Activated T-cell treated with anti-CD3 and anti-CD28 coated beads for 24 hours (primary cell): ENCODE results near the gene TPD52L1.

Source experiments
- DNase-seq: peaks from one replicate; pipeline ENCODE4 v3.0.0-alpha.2; 2020; ENCODE audit warnings: low read depth

The TPD52L1 gene

DNA sequence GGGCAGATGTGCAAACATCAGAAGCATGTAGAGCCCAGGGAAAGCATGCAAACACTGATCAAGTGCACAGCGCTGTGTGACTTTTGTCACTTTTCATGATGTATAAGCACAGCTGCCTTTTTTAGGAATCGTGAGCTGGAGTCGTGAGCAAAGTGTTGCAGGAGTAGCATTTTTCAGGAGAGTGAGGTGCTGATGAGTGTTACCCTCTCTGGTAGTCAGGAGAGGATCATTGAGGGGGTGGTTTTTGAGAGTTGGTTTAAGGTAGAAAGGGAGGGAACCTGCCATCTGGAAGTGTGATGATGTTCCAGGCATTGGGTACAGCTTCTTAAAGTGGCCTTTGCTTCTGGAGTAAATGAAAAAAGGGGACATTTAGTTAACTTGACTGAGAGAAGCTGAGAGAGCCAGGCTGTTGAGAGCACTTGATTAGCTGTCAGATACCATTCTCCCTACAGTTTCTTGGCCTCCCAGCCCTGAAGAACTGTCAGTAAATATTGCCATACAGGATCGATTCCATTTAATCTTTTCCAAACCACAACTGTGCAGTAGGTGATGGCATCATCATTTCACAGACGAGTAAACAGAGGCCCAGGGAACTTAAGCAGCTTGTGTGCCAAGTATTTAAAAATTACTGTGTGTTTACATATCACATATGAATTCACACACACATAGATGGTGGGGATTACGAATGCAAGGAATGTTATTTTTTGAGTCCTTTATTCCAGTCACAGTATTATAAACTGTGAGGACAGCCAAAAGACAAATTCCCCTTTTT lies 28.9 kb downstream of the TPD52L1 start:
- DNase-seq, result no peak

DNA sequence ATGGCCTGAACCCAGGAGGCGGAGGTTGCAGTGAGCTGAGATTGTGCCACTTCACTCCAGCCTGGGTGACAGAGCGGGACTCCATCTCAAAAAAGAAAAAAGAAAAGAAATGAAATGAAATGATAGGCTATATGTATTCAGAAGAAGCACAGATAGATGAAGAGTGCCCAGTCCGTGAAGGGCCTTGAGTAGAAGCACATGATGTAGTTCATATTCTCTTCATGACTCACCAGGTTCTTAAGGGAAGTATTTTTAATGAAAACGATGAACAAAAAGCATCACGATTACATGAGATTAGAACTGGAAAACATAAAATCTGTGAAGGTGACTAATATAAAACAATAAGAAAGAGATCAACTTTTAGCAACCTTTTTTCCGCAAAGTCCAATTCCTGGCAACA lies 29.8 kb downstream of the TPD52L1 start:
- DNase-seq, result no peak

- DNase-seq, result no peak
Measured at GRCh38 chr6:125188037-125188436, 34.5 kb downstream of the TPD52L1 start.

DNA sequence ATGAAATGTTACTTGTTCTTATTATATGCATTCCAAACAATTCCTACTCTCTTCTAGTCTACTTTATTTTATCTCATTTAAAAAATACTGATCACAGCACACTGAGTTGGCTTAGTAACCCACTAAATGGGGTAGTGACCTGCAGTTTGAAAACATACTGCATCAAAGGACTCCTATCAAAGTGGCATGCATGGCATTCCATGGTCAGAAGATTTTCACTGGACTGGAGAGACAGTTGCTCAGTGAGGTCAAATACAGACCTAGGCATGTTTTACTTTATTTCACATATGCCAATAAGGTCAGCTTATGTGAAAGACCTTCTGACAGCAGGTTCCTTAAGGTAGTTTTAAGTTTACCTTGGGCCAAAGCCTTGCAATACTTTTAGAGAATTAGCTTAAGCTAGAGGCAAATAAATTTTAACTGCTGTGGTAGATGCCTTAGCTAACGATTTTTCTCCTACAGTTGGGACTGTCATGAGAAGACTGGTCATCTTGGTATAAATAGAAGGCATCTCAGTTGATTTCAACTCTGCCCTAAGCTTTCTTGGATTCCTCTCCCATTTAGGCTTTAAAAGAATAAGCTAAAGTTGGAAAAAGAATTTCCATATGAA lies 35.1 kb downstream of the TPD52L1 start:
- no peak for DNase-seq

DNA sequence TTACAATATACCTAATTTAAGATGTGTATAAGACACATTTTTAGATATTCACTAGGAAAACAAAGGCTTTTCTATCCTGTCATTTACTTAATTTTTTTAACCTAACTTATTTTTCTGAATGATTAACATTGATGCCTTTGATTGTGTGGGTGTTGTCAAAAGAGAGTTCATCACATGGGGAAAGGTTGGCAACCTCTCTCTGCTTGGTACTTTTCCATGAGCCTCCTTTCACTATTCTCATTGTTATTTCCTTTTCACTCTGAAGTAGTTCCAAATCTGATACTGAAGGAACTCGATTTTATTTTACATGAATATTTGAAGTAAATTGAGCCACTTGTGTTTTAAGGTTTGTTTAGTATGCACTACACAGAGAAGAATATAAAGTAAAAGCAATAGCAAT lies 35.9 kb downstream of the TPD52L1 start:
- DNase-seq, result no peak

DNA sequence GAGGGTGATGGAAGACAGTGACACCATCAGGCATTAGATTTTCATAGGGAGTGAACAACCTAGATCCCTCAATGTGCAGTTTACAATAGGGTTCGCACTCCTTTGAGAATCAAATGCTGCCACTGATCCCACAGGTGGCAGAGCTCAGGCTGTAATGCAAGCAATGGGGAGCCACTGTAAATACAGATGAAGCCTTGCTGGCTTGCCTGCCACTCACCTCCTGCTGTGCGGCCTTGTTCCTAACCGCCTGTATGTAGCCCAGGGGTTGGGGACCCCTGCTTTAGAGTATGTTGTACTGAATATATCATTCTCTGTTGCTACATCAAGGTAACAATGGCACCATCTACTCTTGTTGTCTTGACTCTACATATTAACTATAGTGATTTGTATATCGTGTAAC lies 37.1 kb downstream of the TPD52L1 start:
- no peak for DNase-seq

DNA sequence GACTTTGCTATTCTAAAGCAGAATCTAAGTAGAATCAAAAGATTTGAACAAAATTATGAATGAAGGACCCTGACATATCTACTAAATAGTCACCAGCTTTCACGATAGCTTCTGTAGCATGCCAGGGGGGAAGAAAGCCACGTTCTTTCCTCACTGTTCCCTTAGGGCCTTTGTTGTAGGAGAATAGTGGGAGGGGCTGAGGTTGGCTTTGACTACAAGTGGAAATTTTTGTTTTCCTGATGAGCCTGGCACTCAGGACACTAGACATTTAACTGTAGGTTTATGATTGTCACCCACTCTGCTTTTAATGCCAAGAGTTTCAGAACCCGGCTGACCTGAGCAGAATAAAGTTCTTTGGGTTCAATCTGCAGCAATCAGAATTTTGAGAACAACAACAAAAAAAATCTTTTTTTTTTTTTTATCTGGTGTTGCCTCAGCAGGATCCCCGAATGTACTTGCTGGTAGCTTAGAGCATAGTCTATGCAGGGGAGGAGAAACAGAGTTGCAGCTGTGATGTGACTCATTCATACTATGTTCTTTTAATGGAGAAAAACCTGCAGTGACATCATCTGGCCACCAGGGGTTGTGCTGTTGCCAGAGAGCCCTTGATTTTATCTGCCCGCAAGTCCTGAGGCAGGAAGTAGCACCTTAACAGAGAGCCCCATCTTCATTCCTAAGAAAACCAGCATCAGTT lies 38.5 kb downstream of the TPD52L1 start:
- peak; percentile 47 for DNase-seq

- DNase-seq, result no peak
Measured at GRCh38 chr6:125192610-125192930, 39.0 kb downstream of the TPD52L1 start.

DNA sequence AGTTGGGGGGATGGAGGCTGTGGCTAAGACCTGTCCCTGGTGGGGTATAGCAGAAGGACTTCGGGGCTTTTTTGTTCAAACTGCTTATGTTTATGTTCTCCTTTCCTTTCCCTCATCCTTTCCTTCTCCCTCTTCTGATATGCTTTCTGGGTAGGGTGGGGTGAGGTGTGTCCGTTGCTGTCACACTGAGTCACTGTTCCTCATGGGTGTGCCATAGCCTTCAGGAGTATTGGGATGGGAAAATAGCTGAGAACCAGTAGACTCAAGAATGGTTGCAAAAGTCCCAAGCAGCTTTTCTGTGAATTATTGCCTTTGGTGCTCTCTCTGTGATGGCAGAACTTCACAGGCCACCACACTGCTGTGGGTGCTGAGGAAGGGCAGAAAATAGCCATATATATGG lies 39.6 kb downstream of the TPD52L1 start:
- DNase-seq, result no peak

DNA sequence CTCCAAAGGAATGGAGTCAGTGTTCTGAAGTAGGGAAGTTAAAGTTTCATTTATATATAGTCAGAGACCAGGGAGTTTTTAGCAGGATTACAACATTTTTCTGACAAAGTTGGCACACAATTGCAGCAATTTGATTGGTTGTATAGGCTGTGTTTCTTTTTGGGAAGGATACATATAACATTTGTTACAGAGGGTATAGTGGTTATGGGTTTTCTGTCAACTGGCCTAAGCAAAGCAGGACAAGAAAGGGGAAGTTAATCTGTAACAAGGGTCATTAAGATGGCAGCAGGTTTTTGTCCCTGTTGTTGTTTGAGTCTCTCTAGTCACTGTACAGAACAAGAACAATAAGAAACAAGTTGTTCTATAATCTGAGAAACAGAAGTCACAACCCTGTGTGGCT lies 41.4 kb downstream of the TPD52L1 start:
- no peak for DNase-seq

GRCh38 chr6:125195526-125195925 lies 42.0 kb downstream of the TPD52L1 start:
- no peak for DNase-seq

GRCh38 chr6:125196613-125197012 lies 43.0 kb downstream of the TPD52L1 start:
- DNase-seq, result no peak

- no peak for DNase-seq
Measured at GRCh38 chr6:125197795-125198269, 44.3 kb downstream of the TPD52L1 start.

- DNase-seq, result no peak
Measured at GRCh38 chr6:125198398-125198937, 44.9 kb downstream of the TPD52L1 start.

DNA sequence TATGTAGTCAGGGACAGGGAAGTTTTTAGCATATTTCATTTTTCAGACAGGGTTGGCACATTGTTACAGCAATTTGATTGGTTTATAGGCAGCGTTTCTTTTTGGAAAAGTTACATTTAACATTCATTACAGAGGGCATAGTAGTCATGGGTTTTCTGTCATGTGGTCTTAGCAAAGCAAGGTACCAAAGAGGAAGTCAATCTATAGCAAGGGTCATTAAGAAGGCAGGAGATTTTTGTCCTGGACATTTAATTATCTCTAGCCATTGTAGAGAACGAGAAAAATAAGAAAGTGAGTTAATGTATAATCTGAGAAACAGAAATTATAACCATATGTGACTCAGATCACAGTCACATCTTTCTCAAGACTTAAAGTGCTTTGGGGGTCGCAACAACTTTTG lies 47.4 kb downstream of the TPD52L1 start:
- DNase-seq, result no peak

DNA sequence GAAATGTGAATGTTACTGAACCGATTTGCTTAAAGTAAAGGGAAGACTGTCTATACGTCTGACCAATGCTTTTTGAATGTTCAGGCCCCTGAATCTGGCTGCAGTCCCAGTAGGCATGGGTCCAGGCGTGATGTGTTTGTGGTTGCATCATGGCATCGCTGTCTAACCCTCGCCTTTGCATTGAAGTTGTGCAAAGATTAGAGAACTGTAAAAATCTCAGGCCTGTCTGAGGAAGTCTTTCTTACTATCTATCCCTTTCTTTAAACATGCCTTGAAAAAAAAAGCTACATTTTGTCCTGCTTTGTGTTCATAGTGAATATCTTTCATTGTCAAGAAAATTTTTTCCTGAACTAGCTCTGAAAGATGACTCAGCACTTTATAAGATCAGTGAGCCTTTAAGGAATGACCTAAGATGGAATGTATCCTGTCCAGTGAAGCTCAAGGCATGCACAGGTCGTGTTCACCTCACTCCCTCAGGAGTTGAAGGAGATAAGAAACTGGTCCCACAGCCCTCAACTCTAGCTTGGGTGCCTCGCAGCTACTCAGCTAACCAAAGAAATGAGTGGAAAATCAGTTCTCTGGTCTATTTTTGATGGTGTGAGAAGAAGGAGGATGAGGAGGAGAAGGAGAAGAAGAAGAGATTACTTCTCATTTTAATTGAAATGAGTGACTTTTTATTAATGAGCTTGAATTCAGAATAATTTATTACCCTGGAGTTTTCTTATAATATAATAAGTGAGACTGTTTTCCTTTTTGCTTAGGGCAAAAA lies 48.6 kb downstream of the TPD52L1 start:
- no peak for DNase-seq

GRCh38 chr6:125203395-125203794 lies 49.8 kb downstream of the TPD52L1 start:
- no peak for DNase-seq

- no peak for DNase-seq
Measured at GRCh38 chr6:125205931-125206330, 52.4 kb downstream of the TPD52L1 start.

DNA sequence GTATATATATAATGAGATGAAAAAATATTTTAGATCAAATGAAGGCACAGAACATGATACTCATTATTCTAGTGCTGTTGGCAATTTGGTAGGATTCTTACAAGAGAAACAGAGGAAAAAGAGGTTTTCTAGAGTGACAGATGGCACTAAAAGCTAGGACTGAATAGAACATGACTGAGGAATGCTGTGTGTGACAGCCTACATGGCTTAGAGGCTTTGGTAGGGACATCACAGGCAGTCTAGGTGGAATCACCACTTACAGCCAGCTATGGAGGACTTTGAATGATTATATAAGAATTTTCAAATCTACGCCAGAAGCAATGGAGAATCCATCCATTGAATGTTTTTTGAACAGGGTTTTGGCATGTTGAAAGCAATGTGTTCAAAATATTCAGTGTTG lies 52.8 kb downstream of the TPD52L1 start:
- no peak for DNase-seq

DNA sequence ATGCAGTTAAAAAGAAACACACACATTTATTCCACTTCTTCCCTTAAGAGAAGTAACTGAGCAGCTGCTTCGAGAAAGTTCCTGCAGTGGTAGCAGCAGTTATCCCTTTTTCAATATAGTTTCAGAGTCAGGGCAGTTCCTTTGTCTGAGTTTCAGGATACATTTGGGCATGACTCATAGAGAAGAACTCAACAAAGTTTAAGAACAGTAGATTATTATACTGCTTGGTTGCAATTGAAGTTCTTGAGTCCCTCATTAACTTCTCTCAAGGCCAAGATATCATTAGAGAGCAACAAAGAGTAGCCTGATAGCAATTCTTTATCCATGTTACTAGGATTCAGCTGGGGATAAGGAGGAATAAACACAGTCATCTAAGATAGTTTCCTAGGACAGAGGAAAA lies 54.4 kb downstream of the TPD52L1 start:
- no peak for DNase-seq

DNA sequence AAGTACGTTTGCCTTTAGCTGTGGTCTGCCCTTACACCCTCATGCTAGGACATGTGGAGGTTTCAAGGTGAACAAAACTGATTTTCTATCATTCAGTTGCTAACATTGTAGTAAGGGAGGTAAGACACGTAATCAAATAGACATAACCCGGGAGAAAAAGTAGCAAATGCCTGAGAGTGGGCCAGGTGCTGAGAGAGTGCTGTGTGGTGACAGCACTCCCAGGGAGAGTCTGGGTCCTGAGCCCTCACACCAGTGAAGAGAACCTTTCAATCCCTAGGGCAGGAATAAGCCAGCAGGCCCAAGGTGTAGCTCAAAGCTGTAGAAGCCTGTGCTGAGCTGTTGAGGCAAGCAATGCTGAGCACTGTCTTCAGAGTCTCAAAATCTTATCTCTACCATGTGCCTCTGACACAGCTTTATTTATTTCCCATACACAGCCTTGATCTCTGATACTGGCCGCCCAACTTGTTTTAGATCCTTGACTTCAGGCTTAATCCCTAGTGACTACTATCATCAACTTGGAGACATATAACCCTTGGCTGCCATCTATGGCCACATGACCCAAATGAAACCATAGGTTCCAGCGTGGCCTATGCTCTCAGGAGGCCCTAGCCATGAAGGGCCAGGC lies 55.2 kb downstream of the TPD52L1 start:
- DNase-seq, result no peak

DNA sequence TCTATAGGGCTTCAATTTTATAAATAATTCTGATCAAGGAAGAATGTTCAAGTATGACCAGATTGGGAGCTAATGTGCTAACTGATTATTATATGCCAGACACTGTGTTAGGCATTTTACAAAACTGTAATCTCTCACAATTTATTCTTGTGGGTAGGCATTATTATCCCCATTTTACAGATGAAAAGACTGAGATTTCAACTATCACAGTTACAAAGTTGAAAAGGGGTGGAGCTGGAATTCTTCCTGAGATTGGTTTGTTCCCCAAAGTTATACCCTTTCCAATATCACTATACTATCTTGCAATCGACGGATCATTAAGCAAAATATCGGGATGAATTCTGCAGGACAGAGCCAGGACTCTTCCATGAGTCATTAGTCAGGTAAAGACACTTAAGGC lies 57.1 kb downstream of the TPD52L1 start:
- no peak for DNase-seq
